Activated CD4-positive, alpha-beta memory T cell treated with anti-CD3 and anti-CD28 coated beads, Interleukin-2, amount 10 ng/mL, durations not matched to agents 7 days and 5 days (primary cell): ENCODE data around the gene RMC1. TPM values are rescaled to one million over a fixed set of nuclear protein-coding genes. Genes with fewer than 3 reads are reported as not detected.

Source experiments
- CTCF ChIA-PET: fragments of 350-600 bp; sonication (Branson Sonifier 250); formaldehyde crosslinking; loops from one replicate; lab custom pipeline; 2021; ENCODE audit warnings: antibody characterized with exemption, inconsistent platforms; lab: Charles Lee
- POLR2A ChIA-PET: fragments of 350-600 bp; sonication (Branson Sonifier 250); formaldehyde crosslinking; loops from one replicate; lab custom pipeline; 2021; ENCODE audit warnings: antibody characterized with exemption; lab: Charles Lee
- DNase-seq: peaks from one replicate; pipeline ENCODE4 v3.0.0-alpha.2; 2020
- H3K27ac Mint-ChIP-seq: one replicate; pipeline ENCODE4 v1.8.0; 2021; ENCODE audit warnings: mild to moderate bottlenecking, mixed read lengths
- H3K27me3 Mint-ChIP-seq: one replicate; pipeline ENCODE4 v1.8.0; 2021; ENCODE audit warnings: mixed read lengths
- H3K36me3 Mint-ChIP-seq: one replicate; pipeline ENCODE4 v1.8.0; 2021; ENCODE audit warnings: low read depth, mixed read lengths
- H3K4me1 Mint-ChIP-seq: one replicate; pipeline ENCODE4 v1.8.0; 2021; ENCODE audit warnings: mixed read lengths
- H3K4me3 Mint-ChIP-seq: one replicate; pipeline ENCODE4 v1.8.0; 2021; ENCODE audit warnings: mild to moderate bottlenecking, mixed read lengths
- H3K9me3 Mint-ChIP-seq: one replicate; pipeline ENCODE4 v1.8.0; 2021; ENCODE audit warnings: mixed read lengths
- total RNA-seq, 2 experiments: library from RNA; stranded (reverse); gene quantifications; one replicate each; pipeline ENCODE4 v1.2.3, GENCODE V29; 2021

The RMC1 gene
- 10 to 100 TPM; 54.9 to 55.9 TPM for total RNA-seq

GRCh38 chr18:23503038-23503962, at the start of gene RMC1:
Gene RMC1 (plus strand): TSS chr18:23503511. CDS start chr18:23503619, 108 bp downstream.
- Mint-ChIP-seq H3K36me3 (peaks cover 33% of the 10 kb centered on the region), H3K9me3 (no peaks in the 10 kb centered on the region), H3K4me3 (peak within 1 kb of the TSS; percentile 86), H3K27ac (peak within 1 kb of the TSS; percentile 79), H3K4me1 (peaks cover 46% of the 10 kb centered on the region), H3K27me3 (no peaks in the 10 kb centered on the region)
- ChIA-PET CTCF (interaction anchor here (1.7 to 2.1 kb wide), 3 partner anchors 16 to 84 kb away, joined by 3 to 9 read pairs (median 4); a partner anchor contains a TSS), POLR2A (interaction anchor here (0.6 to 4.9 kb wide), 12 partner anchors 9 to 511 kb away, joined by 3 to 24 read pairs (median 4); partner anchors contain the start of genes RIOK3 and TTC39C)
- DNase-seq: peak; percentile 97

- Mint-ChIP-seq H3K9me3 (no peaks in the 10 kb centered on the region), H3K4me3 (peak overlapping the region; percentile 100), H3K27ac (peak overlapping the region; percentile 84), H3K36me3 (peaks cover 26% of the 10 kb centered on the region), H3K27me3 (no peaks in the 10 kb centered on the region), H3K4me1 (peaks cover 60% of the 10 kb centered on the region)
- no peak for DNase-seq
- POLR2A ChIA-PET: interaction anchor here (0.6 to 3.1 kb wide), 21 partner anchors 9 to 546 kb away, joined by 3 to 24 read pairs (median 3); partner anchors contain the start of genes NPC1, RBBP8 and RMC1
- CTCF ChIA-PET: interaction anchor here (0.9 to 1.6 kb wide), 5 partner anchors 11 to 524 kb away, joined by 3 to 6 read pairs (median 4); no protein-coding TSS in a partner anchor
Measured at GRCh38 chr18:23453680-23454058, 49.6 kb upstream of the RMC1 start.

GRCh38 chr18:23456835-23457234, 46.5 kb upstream of the RMC1 start:
- Mint-ChIP-seq H3K27me3 (no peaks in the 10 kb centered on the region), H3K9me3 (no peaks in the 10 kb centered on the region), H3K36me3 (peaks cover 39% of the 10 kb centered on the region), H3K4me3 (no peak overlapping the region), H3K4me1 (peaks cover 69% of the 10 kb centered on the region), H3K27ac (no peak overlapping the region)
- no peak for DNase-seq
- CTCF ChIA-PET: no interaction called here
- POLR2A ChIA-PET: interaction anchor here (1.2 kb wide), 1 partner anchor 37 kb away, joined by 3 read pairs; no protein-coding TSS in a partner anchor

GRCh38 chr18:23458830-23459529, 44.3 kb upstream of the RMC1 start:
- H3K36me3 Mint-ChIP-seq: peaks cover 49% of the 10 kb centered on the region
- no peak for DNase-seq
- POLR2A ChIA-PET: no interaction called here
- no peaks in the 10 kb centered on the region for H3K9me3 Mint-ChIP-seq
- CTCF ChIA-PET: interaction anchor here (1.2 kb wide), 1 partner anchor 40 kb away, joined by 5 read pairs; no protein-coding TSS in a partner anchor
- H3K27ac Mint-ChIP-seq: peak overlapping the region; percentile 44
- no peak overlapping the region for H3K4me3 Mint-ChIP-seq
- peaks cover 57% of the 10 kb centered on the region for H3K4me1 Mint-ChIP-seq
- H3K27me3 Mint-ChIP-seq: no peaks in the 10 kb centered on the region

GRCh38 chr18:23459530-23459921, 43.8 kb upstream of the RMC1 start:
- Mint-ChIP-seq H3K9me3 (no peaks in the 10 kb centered on the region), H3K4me1 (peaks cover 52% of the 10 kb centered on the region), H3K27ac (no peak overlapping the region), H3K36me3 (peaks cover 50% of the 10 kb centered on the region), H3K27me3 (no peaks in the 10 kb centered on the region), H3K4me3 (no peak overlapping the region)
- no peak for DNase-seq
- ChIA-PET CTCF (interaction anchor here (1.2 kb wide), 1 partner anchor 39 kb away, joined by 5 read pairs; no protein-coding TSS in a partner anchor), POLR2A (no interaction called here)

- Mint-ChIP-seq H3K9me3 (no peaks in the 10 kb centered on the region), H3K4me1 (peaks cover 45% of the 10 kb centered on the region), H3K36me3 (peaks cover 53% of the 10 kb centered on the region), H3K4me3 (no peak overlapping the region), H3K27ac (no peak overlapping the region), H3K27me3 (no peaks in the 10 kb centered on the region)
- ChIA-PET CTCF (interaction anchor here (0.6 kb wide), 1 partner anchor 418 kb away, joined by 5 read pairs; no protein-coding TSS in a partner anchor), POLR2A (no interaction called here)
- no peak for DNase-seq
Measured at GRCh38 chr18:23460285-23461273, 42.7 kb upstream of the RMC1 start.

- peaks cover 30% of the 10 kb centered on the region for H3K4me1 Mint-ChIP-seq
- POLR2A ChIA-PET: interaction anchor here (1.1 to 3.0 kb wide), 2 partner anchors 9 to 10 kb away, joined by 3 to 12 read pairs; partner anchors contain the start of gene RIOK3
- no peaks in the 10 kb centered on the region for H3K27me3 Mint-ChIP-seq
- H3K4me3 Mint-ChIP-seq: no peak overlapping the region
- no peaks in the 10 kb centered on the region for H3K9me3 Mint-ChIP-seq
- H3K36me3 Mint-ChIP-seq: peaks cover 56% of the 10 kb centered on the region
- H3K27ac Mint-ChIP-seq: no peak overlapping the region
- no peak for DNase-seq
- CTCF ChIA-PET: no interaction called here
Measured at GRCh38 chr18:23462876-23463275, 40.4 kb upstream of the RMC1 start.

GRCh38 chr18:23468753-23469459, 34.4 kb upstream of the RMC1 start:
- no peak overlapping the region for H3K27ac Mint-ChIP-seq
- no peak overlapping the region for H3K4me3 Mint-ChIP-seq
- H3K27me3 Mint-ChIP-seq: no peaks in the 10 kb centered on the region
- H3K4me1 Mint-ChIP-seq: no peaks in the 10 kb centered on the region
- CTCF ChIA-PET: interaction anchor here (1.0 kb wide), 1 partner anchor 30 kb away, joined by 3 read pairs; no protein-coding TSS in a partner anchor
- peaks cover 44% of the 10 kb centered on the region for H3K36me3 Mint-ChIP-seq
- no peak for DNase-seq
- POLR2A ChIA-PET: interaction anchor here (0.6 kb wide), 1 partner anchor 28 kb away, joined by 4 read pairs; no protein-coding TSS in a partner anchor
- no peaks in the 10 kb centered on the region for H3K9me3 Mint-ChIP-seq

- Mint-ChIP-seq H3K4me3 (no peak overlapping the region), H3K4me1 (no peaks in the 10 kb centered on the region), H3K9me3 (no peaks in the 10 kb centered on the region), H3K36me3 (peaks cover 45% of the 10 kb centered on the region), H3K27me3 (no peaks in the 10 kb centered on the region), H3K27ac (no peak overlapping the region)
- no peak for DNase-seq
- POLR2A ChIA-PET: interaction anchor here (0.7 to 1.4 kb wide), 3 partner anchors 11 to 21 kb away, joined by 3 to 4 read pairs (median 3); no protein-coding TSS in a partner anchor
- CTCF ChIA-PET: interaction anchor here (0.8 to 1.1 kb wide), 2 partner anchors 28 to 46 kb away, joined by 3 read pairs; no protein-coding TSS in a partner anchor
Measured at GRCh38 chr18:23470620-23471387, 32.5 kb upstream of the RMC1 start.

- H3K4me1 Mint-ChIP-seq: no peaks in the 10 kb centered on the region
- H3K27ac Mint-ChIP-seq: no peak overlapping the region
- no peaks in the 10 kb centered on the region for H3K9me3 Mint-ChIP-seq
- ChIA-PET CTCF (interaction anchor here (1.1 kb wide), 1 partner anchor 28 kb away, joined by 3 read pairs; no protein-coding TSS in a partner anchor), POLR2A (interaction anchor here (0.9 to 1.4 kb wide), 2 partner anchors 10 to 17 kb away, joined by 3 to 4 read pairs; no protein-coding TSS in a partner anchor)
- H3K27me3 Mint-ChIP-seq: no peaks in the 10 kb centered on the region
- peaks cover 49% of the 10 kb centered on the region for H3K36me3 Mint-ChIP-seq
- DNase-seq: no peak
- no peak overlapping the region for H3K4me3 Mint-ChIP-seq
Measured at GRCh38 chr18:23471486-23471885, 31.8 kb upstream of the RMC1 start.
